Adrenal gland (tissue), 12 donors: ENCODE data around the gene CEP112. TPM values are rescaled to one million over a fixed set of nuclear protein-coding genes. Genes with fewer than 3 reads are reported as not detected.

Experiments used
- DNase-seq, 7 donors: peaks; one replicate each; pipeline ENCODE4 v3.0.0-alpha.2; 2019 to 2020
- H3K27ac ChIP-seq, 5 donors: fragments of 200-600 bp; sonication (generic) in 4 of 5; 1 replicate in 3 of 5; 2 replicates in 2 of 5; pipeline versions ENCODE4 v1.5.1 to v1.8.0; 2016 to 2020; ENCODE audit warnings: mild to moderate bottlenecking in 1 of 5
- H3K27me3 ChIP-seq: fragments of 200-600 bp; 2 replicates; pipeline ENCODE4 v1.8.0; 2021
- H3K36me3 ChIP-seq, 2 donors: fragments of 200-600 bp; replicated peaks in 1 of 2; 1 replicate in 1 of 2; 2 replicates in 1 of 2; pipeline versions ENCODE4 v1.5.1 to v1.8.0; 2018 to 2022
- H3K4me1 ChIP-seq, 2 donors: fragments of 200-600 bp; replicated peaks in 1 of 2; 1 replicate in 1 of 2; 2 replicates in 1 of 2; pipeline versions ENCODE4 v1.5.1 to v1.8.0; 2018 to 2021
- H3K4me3 ChIP-seq, 4 donors: fragments of 200-600 bp; sonication (generic) in 3 of 4; one replicate each; pipeline ENCODE4 v1.5.1; 2016 to 2018
- H3K9me3 ChIP-seq, 3 donors: fragments of 200-600 bp; sonication (generic) in 1 of 3; replicated peaks in 1 of 3; 1 replicate in 2 of 3; 2 replicates in 1 of 3; pipeline versions ENCODE4 v1.5.1 to v1.8.0; 2016 to 2021
- POLR2A ChIP-seq, 2 donors: fragments of 450-650 bp; IDR thresholded peaks; one replicate each; pipeline ENCODE4 v1.6.1; 2017; ENCODE audit warnings: antibody characterized with exemption in 2 of 2, mild to moderate bottlenecking in 2 of 2, moderate library complexity in 1 of 2
- WGBS, 4 donors: extraction: QIAGEN DNeasy Blood & Tissue Kit in 2 of 4; methylation state at CpG; one replicate each; pipeline versions ENCODE4 v1.1.5 to v1.1.7; 2013 to 2017; 5-methylcytosine and 5-hydroxymethylcytosine counted together
- intact Hi-C, 2 donors: fragments of 100-400 bp; cut with DNase I; formaldehyde crosslinking; loops; one replicate each; pipeline versions ENCODE4 v1.14.1 to v1.15.0; 2022 to 2023
- polyA plus RNA-seq, 3 donors: library from polyadenylated mRNA; stranded (reverse); fragments of 200-250 nt in 2 of 3; fragments of 350-450 nt in 1 of 3; fragmentation: Illumina TruSeq in 1 of 3; extraction: RNeasy Lipid Tissue Mini Kit (QIAGEN cat#74804) in 1 of 3; gene quantifications; one replicate each; pipeline ENCODE4 v1.2.3, GENCODE V29; 2013 to 2014
- total RNA-seq, 9 donors: library from RNA; depleted of rRNA in 4 of 9; stranded (reverse); fragments of >200 nt in 4 of 9; fragments of 120-200 nt in 1 of 9; fragmentation: NEBNext Ultra II Directional in 1 of 9; extraction: Animal tissue kit (Norgen Biotek cat#: 25700) in 1 of 9; gene quantifications; one replicate each; pipeline versions ENCODE4 v1.1.0 to v1.2.4, GENCODE V29; 2013 to 2023
- TF ChIP-seq, protein P1 (sequence below), 6 experiments: fragments of 450-650 bp in 4 of 6; fragments of 200-600 bp in 2 of 6; sonication (generic) in 1 of 6; IDR thresholded peaks; 1 replicate in 5 of 6; 2 replicates in 1 of 6; pipeline versions ENCODE4 v1.5.1 to v1.8.0; 2016 to 2021; ENCODE audit warnings: antibody characterized with exemption in 6 of 6, mild to moderate bottlenecking in 2 of 6, moderate library complexity in 1 of 6
- donor health status: healthy with polysubstance abuse.
- donor health status: Bipolar disorder and iron deficiency.
- donor health status: DM: yes; HTN: yes; CAD: no.
- donor health status: DM: no; HTN: no; CAD: no.
- donor health status: DM: no; HTN: no; CAD: no.
- donor health status: DM: yes; HTN: yes; CAD: no.

CEP112 gene
- total and polyA plus RNA-seq, 12 donors, result 4.2 to 24.1 (median 9.6) TPM

DNA sequence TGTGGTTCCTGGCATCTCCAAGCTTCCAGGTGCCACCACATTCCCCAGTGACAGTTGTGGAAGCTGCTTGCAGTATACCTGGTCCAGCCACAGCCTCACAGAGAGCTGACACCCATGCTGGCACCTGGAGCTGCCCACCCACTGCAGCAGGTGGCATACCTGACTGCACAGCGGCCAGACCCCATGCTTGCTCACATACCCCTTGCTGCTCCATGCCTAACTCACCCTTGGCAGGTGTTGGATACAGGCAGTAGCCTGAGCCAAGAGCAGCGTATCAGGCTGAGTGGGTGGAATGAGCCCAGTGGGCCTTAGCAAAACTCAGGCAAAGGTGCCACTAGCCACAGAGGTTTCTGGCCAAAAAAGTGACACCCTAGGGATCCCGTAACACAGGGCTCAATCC lies 232.3 kb downstream of the CEP112 start:
- no peaks in the 10 kb centered on the region for H3K9me3 ChIP-seq
- no peak for DNase-seq
- H3K4me3 ChIP-seq, result no peak overlapping the region
- no peaks in the 10 kb centered on the region for H3K36me3 ChIP-seq
- intact Hi-C loops, result no loop called here
- H3K27ac ChIP-seq, result no peak overlapping the region
- TF ChIP-seq, protein P1, sequence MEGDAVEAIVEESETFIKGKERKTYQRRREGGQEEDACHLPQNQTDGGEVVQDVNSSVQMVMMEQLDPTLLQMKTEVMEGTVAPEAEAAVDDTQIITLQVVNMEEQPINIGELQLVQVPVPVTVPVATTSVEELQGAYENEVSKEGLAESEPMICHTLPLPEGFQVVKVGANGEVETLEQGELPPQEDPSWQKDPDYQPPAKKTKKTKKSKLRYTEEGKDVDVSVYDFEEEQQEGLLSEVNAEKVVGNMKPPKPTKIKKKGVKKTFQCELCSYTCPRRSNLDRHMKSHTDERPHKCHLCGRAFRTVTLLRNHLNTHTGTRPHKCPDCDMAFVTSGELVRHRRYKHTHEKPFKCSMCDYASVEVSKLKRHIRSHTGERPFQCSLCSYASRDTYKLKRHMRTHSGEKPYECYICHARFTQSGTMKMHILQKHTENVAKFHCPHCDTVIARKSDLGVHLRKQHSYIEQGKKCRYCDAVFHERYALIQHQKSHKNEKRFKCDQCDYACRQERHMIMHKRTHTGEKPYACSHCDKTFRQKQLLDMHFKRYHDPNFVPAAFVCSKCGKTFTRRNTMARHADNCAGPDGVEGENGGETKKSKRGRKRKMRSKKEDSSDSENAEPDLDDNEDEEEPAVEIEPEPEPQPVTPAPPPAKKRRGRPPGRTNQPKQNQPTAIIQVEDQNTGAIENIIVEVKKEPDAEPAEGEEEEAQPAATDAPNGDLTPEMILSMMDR (IDR thresholded peaks at IDR 0.05), result no peak
- no peak for TF ChIP-seq POLR2A (IDR thresholded peaks at IDR 0.05)
- H3K27me3 ChIP-seq, result no peaks in the 10 kb centered on the region
- WGBS, 4 donors, result 86 to 94% (median 92%) methylated on average over 1 to 3 of the region's 3 CpGs
- no peaks in the 10 kb centered on the region for H3K4me1 ChIP-seq

DNA sequence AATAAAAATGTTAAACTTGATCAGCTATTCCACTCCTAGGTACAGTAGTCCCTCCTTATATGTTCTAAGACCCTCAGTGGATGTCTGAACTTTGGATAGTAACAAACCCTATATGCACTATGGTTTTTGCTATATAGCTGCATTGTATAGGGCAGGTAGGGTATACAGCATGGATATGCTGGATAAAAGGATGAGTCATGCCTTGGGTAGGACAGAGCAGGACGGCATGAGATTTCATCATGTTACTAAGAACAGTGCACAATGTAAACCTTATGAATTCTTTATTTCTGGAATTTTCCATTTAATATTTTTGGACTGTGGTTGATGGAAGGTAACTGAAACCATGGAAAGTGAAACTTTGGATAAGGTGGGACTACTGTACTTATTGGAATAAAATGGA lies 235.1 kb downstream of the CEP112 start:
- H3K27ac ChIP-seq, result no peak overlapping the region
- no peaks in the 10 kb centered on the region for H3K27me3 ChIP-seq
- intact Hi-C loops, result no loop called here
- H3K4me3 ChIP-seq, result no peak overlapping the region
- TF ChIP-seq POLR2A (IDR thresholded peaks at IDR 0.05), result no peak
- TF ChIP-seq, protein P1 (IDR thresholded peaks at IDR 0.05), result no peak
- 72 to 100% (median 96%) methylated on average over 1 of the region's 1 CpG for WGBS, 4 donors
- DNase-seq, result no peak
- H3K9me3 ChIP-seq, result no peaks in the 10 kb centered on the region
- no peaks in the 10 kb centered on the region for H3K36me3 ChIP-seq
- no peaks in the 10 kb centered on the region for H3K4me1 ChIP-seq

DNA sequence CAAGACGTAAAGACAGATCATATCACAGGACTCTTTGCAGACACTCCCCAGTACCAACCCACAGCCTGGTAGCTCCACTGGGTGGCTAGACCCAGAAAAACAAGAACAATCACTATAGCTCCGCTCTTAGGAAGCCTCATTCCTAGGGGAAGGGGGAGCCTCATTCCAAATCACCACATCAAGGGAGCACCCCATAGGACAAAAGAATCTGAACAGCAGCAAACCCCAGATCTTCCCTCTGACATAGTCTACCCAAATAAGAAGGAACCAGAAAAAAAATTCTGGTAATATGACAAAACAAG lies 237.8 kb downstream of the CEP112 start:
- TF ChIP-seq, protein P1 (IDR thresholded peaks at IDR 0.05), result no peak
- TF ChIP-seq POLR2A (IDR thresholded peaks at IDR 0.05), result no peak
- DNase-seq, result no peak
- intact Hi-C loops, result no loop called here
- WGBS, 4 donors, result 38 to 98% (median 74%) methylated on average over 2 of the region's 2 CpGs
- no peaks in the 10 kb centered on the region for H3K9me3 ChIP-seq
- no peak overlapping the region for H3K4me3 ChIP-seq
- H3K4me1 ChIP-seq, result no peaks in the 10 kb centered on the region
- H3K27ac ChIP-seq, result no peak overlapping the region
- no peaks in the 10 kb centered on the region for H3K27me3 ChIP-seq
- no peaks in the 10 kb centered on the region for H3K36me3 ChIP-seq

DNA sequence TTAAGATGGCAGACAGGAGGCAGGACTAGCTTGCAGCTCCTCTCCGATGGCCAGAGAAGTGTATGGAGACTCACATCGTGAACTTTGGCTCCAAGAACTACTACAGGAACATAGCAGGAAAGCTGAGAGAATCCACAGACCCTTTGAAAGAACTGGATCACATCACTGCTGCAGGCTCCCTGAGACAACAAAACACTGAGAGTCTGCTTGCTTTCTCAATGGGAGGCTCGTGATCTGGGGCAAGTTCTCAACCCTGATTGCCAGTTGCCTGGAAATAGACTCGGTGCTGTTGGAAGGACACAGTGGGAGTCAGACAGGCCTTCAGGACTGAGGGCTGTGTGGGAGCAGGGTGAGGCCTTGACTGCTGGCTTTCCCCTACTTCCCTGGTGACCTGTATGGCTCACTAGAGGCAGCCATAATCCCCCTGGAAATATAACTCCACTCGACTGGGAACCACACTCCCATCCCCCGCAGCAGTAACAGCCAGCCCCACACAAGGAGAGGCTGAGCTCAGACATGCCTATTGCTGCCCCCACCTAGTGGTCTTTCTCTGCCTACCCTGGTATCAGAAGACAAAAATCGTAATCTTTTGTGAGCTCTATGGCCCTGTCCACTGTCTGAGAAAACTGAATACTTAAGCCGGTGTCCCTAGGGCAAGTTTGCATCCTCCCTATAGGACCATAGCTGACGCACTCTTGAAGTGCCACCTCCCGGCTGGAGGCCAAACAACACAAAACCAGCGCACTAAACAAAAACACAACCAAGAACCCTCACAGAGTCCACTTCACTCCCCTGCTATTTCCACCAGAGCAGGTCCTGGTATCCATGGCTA lies 238.4 kb downstream of the CEP112 start:
- Histone ChIP-seq H3K36me3 (no peaks in the 10 kb centered on the region), H3K27ac (no peak overlapping the region), H3K4me3 (no peak overlapping the region), H3K27me3 (no peaks in the 10 kb centered on the region), H3K9me3 (no peaks in the 10 kb centered on the region), H3K4me1 (no peaks in the 10 kb centered on the region)
- TF ChIP-seq, protein P1 (IDR thresholded peaks at IDR 0.05), result no peak
- no peak for TF ChIP-seq POLR2A (IDR thresholded peaks at IDR 0.05)
- intact Hi-C loops, result no loop called here
- DNase-seq, result no peak
- WGBS, 4 donors, result 84 to 95% (median 89%) methylated on average over 9 to 11 of the region's 11 CpGs
